AG04450 (cell line): Measurements from ENCODE around the gene PLCXD1. TPM values are rescaled to one million over a fixed set of nuclear protein-coding genes. Genes with fewer than 3 reads are reported as not detected.

Experiments used
- CTCF ChIA-PET: fragments of 300-600, 350-600 bp; formaldehyde crosslinking; extraction: SDS; loops from one replicate; lab custom pipeline; 2022; ENCODE audit warnings: antibody characterized with exemption, inconsistent platforms; lab: Charles Lee
- POLR2A ChIA-PET: fragments of 350-600 bp; formaldehyde crosslinking; extraction: SDS; loops from one replicate; lab custom pipeline; 2021; ENCODE audit warnings: antibody characterized with exemption, inconsistent platforms; lab: Yijun Ruan, JAX
- DNase-seq: peaks from one replicate; pipeline ENCODE4 v3.0.0-alpha.2; 2011; ENCODE audit warnings: low read depth, low spot score
- H3K27ac ChIP-seq: one replicate; pipeline ENCODE4 v1.5.1; 2012; ENCODE audit warnings: low read depth, low read length, control low read depth
- H3K27me3 ChIP-seq: one replicate; pipeline ENCODE4 v1.6.0; 2012; ENCODE audit warnings: low read length; ENCODE audit not compliant: control insufficient read depth, insufficient read depth
- H3K4me3 ChIP-seq: 2 replicates; pipeline ENCODE4 v1.5.1; 2011; ENCODE audit warnings: mild to moderate bottlenecking, low read depth, low read length, control low read depth
- H3K9me3 ChIP-seq: 2 replicates; pipeline ENCODE4 v1.5.1; 2012; ENCODE audit warnings: low read length; ENCODE audit not compliant: control insufficient read depth, insufficient read depth
- CTCF ChIP-seq: IDR thresholded peaks from 2 replicates; pipeline ENCODE4 v1.5.1; 2011; ENCODE audit warnings: low read depth, low read length, control low read depth, inconsistent platforms
- polyA plus RNA-seq: library from polyadenylated mRNA; depleted of rRNA; stranded (reverse); fragments of >200 nt; gene quantifications from 2 replicates; pipeline ENCODE4 v1.2.3, GENCODE V29; 2011

PLCXD1 gene
- polyA plus RNA-seq, 1 experiment: 9.0 TPM

- CTCF ChIA-PET: no interaction called here
- no peak for DNase-seq
- TF ChIP-seq CTCF: no peak
- POLR2A ChIA-PET: no interaction called here
- Histone ChIP-seq H3K27me3 (no peaks in the 10 kb centered on the region), H3K9me3 (peaks cover under 1% of the 10 kb centered on the region; the same call in 1 of the 2 replicates), H3K27ac (no peak overlapping the region), H3K4me3 (no peak overlapping the region)
Measured at GRCh38 chrX:312621-313331, 31.6 kb downstream of the PLCXD1 start.

GRCh38 chrX:313546-313945 is 32.4 kb downstream of the PLCXD1 start:
- Histone ChIP-seq H3K4me3 (no peak overlapping the region), H3K27ac (no peak overlapping the region), H3K27me3 (no peaks in the 10 kb centered on the region), H3K9me3 (peaks cover 3% of the 10 kb centered on the region; the same call in 1 of the 2 replicates)
- TF ChIP-seq CTCF: no peak
- POLR2A ChIA-PET: no interaction called here
- no peak for DNase-seq
- CTCF ChIA-PET: no interaction called here

GRCh38 chrX:314049-314448 is 32.9 kb downstream of the PLCXD1 start:
- TF ChIP-seq CTCF: no peak
- ChIA-PET POLR2A (no interaction called here), CTCF (no interaction called here)
- DNase-seq: no peak
- no peak overlapping the region for H3K27ac ChIP-seq
- H3K27me3 ChIP-seq: no peaks in the 10 kb centered on the region
- no peak overlapping the region for H3K4me3 ChIP-seq
- H3K9me3 ChIP-seq: peaks cover 3% of the 10 kb centered on the region; the same call in 1 of the 2 replicates

GRCh38 chrX:314781-315595 is 33.8 kb downstream of the PLCXD1 start:
- ChIA-PET POLR2A (no interaction called here), CTCF (no interaction called here)
- no peak for TF ChIP-seq CTCF
- no peaks in the 10 kb centered on the region for H3K27me3 ChIP-seq
- no peak overlapping the region for H3K4me3 ChIP-seq
- no peak overlapping the region for H3K27ac ChIP-seq
- H3K9me3 ChIP-seq: peaks cover 5% of the 10 kb centered on the region; the same call in 1 of the 2 replicates
- no peak for DNase-seq
